ENCODE results near the gene C3orf52.

C3orf52 gene

GRCh38 chr3:112117841-112118571 is 31.8 kb downstream of the C3orf52 start:
- H3K27ac Mint-ChIP-seq = peak overlapping the region; percentile 75
- no peak overlapping the region for H3K4me3 Mint-ChIP-seq
- no peaks in the 10 kb centered on the region for H3K9me3 Mint-ChIP-seq
- H3K36me3 Mint-ChIP-seq (ENCODE audit: low read depth) = no peaks in the 10 kb centered on the region
- H3K27me3 Mint-ChIP-seq = no peaks in the 10 kb centered on the region
- H3K4me1 Mint-ChIP-seq (ENCODE audit: low read depth) = peaks cover 45% of the 10 kb centered on the region
- intact Hi-C loops (cut with micrococcal nuclease) = no loop called here

DNA sequence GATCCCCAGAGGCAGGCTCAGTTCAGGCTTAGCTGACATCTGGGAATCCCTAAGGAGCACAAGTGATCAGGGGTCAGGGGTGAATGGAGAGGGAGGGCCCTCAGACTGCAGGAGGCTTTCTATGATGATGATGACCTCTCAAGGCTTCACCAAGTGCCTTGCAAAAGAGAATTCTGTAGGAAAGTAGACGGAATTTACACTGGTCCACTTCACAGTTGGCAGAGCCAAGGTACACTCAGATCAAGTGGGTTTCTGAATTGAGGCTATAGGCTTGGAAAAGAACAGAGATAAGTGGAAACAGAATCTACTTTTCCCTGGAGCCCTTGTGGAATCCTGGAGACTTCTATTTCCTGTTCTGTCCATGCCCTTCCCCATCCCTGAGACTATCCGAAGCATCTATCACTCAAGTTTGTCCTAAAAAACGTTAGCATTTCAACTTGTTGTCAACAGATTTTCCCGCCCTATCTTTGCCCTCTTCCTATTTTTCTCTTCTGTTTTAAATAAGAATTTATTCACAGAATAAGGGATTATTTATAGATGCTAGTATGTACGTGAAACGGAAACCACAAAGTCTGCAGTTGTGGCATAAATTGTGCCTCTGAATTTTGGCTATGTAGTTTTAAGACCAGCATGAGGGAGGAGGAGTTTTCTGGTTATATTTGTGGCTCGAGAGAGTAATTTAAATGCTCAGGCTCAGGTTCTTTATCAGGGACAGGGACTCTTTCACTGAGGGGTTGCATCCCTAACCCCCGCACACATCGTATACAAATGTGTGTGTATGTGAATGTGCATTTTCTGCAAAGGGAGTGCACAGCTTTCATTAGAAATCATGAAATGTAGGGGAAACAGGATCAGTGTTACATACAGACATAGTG is 34.0 kb downstream of the C3orf52 start:
- Mint-ChIP-seq H3K9me3 (no peaks in the 10 kb centered on the region), H3K4me3 (no peak overlapping the region), H3K27me3 (no peaks in the 10 kb centered on the region), H3K27ac (no peak overlapping the region), H3K36me3 (ENCODE audit: low read depth) (no peaks in the 10 kb centered on the region), H3K4me1 (ENCODE audit: low read depth) (peaks cover 41% of the 10 kb centered on the region)
- intact Hi-C loops (cut with micrococcal nuclease) = no loop called here

DNA sequence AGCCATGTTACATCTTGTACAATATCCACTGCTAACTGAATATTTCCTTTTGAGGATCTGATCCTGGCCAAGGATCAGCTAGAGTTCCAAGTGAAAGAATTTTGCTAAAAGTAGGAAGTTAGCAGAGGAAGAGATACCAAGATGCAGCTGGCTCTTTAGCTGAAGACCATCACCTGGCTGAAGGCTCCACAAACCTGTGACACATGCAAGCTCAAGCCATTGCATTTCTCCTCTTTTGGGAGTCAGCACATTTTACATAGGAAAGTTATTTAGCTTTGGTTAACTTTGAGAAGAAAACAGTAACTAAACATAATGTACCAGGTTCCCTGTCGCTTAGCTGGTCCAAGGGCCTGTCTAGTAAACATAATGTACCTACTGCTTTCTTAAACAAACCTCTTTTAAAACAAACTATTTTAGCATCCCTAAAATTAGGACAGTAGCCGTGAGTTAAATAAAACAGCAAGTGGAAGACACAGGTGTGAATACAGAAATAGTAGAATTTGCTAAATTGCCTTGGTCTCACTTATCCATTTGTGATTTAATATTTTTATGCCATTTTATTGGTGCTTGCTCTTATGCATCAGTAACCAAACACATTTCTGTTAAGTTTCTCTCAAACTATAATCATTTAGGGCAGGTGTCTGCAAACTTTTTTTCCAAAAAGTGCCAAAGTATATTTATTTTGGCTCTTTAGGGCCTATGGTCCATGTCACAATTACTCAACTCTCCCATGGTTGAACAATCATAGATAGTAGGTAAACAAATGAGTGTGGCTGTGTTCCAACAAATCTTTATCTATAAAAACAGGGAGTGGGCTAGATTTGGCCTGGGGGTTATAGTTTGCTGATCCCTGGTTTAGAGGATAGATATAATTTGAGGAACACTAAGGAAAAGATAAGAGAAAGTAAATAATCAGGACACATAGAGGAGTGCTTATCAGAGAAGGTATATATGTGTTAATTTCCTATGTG is 35.7 kb downstream of the C3orf52 start:
- Mint-ChIP-seq H3K4me1 (ENCODE audit: low read depth) (peaks cover 46% of the 10 kb centered on the region), H3K27me3 (no peaks in the 10 kb centered on the region), H3K36me3 (ENCODE audit: low read depth) (no peaks in the 10 kb centered on the region), H3K27ac (no peak overlapping the region), H3K9me3 (no peaks in the 10 kb centered on the region), H3K4me3 (no peak overlapping the region)
- intact Hi-C loops (cut with micrococcal nuclease) = no loop called here

DNA sequence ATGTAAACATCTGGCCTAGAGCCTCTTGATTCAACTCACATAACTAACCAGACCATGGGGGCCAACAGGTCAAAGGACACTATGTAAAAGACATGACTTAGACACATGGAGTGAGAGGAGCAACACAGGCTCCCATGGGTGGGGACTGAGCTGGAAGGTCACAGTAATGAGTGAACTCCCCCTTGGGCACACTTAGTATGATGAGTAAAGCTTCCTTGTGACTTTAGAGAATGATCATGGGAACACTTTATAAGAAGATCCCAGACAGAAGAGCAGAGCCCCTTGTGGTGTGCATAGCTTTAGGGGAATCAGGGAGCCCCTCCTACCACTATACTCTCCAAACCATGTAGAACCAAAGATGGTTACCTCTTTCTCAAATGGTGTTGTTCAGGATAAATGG is 36.7 kb downstream of the C3orf52 start:
- Mint-ChIP-seq H3K27me3 (no peaks in the 10 kb centered on the region), H3K27ac (no peak overlapping the region), H3K4me1 (ENCODE audit: low read depth) (peaks cover 37% of the 10 kb centered on the region), H3K4me3 (no peak overlapping the region), H3K36me3 (ENCODE audit: low read depth) (no peaks in the 10 kb centered on the region), H3K9me3 (no peaks in the 10 kb centered on the region)
- intact Hi-C loops (cut with micrococcal nuclease) = no loop called here

DNA sequence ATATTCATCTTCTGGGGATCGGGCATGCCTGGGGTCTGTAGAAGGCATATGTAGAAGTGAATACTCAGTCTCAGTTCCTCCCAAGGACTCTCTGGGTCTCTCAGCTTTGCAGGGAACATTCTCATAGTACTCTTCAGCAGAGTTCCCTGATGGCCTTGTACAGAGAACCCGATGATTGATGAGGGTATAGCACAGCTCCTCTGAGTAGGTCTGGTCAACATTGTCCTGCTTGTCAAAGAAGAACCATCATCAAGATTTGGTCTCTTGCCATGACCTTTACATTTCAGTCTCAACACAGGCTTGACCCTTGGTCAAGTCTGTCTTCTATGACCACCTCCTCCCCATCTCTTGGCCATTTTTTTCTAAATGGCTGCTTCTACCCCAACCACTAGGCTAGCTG is 37.4 kb downstream of the C3orf52 start:
- no peak overlapping the region for H3K4me3 Mint-ChIP-seq
- H3K4me1 Mint-ChIP-seq (ENCODE audit: low read depth) = peaks cover 32% of the 10 kb centered on the region
- no peaks in the 10 kb centered on the region for H3K9me3 Mint-ChIP-seq
- intact Hi-C loops (cut with micrococcal nuclease) = no loop called here
- no peaks in the 10 kb centered on the region for H3K27me3 Mint-ChIP-seq
- no peaks in the 10 kb centered on the region for H3K36me3 Mint-ChIP-seq (ENCODE audit: low read depth)
- H3K27ac Mint-ChIP-seq = no peak overlapping the region

GRCh38 chr3:112124907-112125607 is 38.9 kb downstream of the C3orf52 start:
- no peaks in the 10 kb centered on the region for H3K36me3 Mint-ChIP-seq (ENCODE audit: low read depth)
- intact Hi-C loops (cut with micrococcal nuclease) = no loop called here
- no peaks in the 10 kb centered on the region for H3K9me3 Mint-ChIP-seq
- no peaks in the 10 kb centered on the region for H3K27me3 Mint-ChIP-seq
- H3K4me1 Mint-ChIP-seq (ENCODE audit: low read depth) = peaks cover 27% of the 10 kb centered on the region
- no peak overlapping the region for H3K27ac Mint-ChIP-seq
- no peak overlapping the region for H3K4me3 Mint-ChIP-seq

DNA sequence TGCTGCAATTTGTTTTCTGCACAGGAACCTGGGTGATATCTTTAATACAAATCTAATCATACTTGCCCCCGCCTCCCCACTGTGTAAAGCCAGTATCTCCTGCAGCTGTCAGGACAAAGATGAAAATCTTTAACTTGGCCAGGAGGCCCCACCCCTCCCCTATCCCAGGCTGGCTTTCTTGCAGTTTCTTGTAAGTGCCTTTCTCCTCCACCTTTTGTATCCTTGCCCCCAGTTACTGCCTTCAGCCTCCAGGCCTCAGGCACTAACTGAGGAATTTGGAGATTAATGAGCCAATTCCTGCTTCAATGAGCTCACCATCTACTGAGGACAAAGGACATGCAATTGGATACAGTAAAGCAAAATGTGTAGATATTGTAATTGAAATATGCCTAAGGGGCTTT is 40.3 kb downstream of the C3orf52 start:
- H3K4me3 Mint-ChIP-seq = no peak overlapping the region
- no peaks in the 10 kb centered on the region for H3K9me3 Mint-ChIP-seq
- peak overlapping the region; percentile 65 for H3K27ac Mint-ChIP-seq
- intact Hi-C loops (cut with micrococcal nuclease) = no loop called here
- H3K36me3 Mint-ChIP-seq (ENCODE audit: low read depth) = no peaks in the 10 kb centered on the region
- H3K4me1 Mint-ChIP-seq (ENCODE audit: low read depth) = peaks cover 20% of the 10 kb centered on the region
- no peaks in the 10 kb centered on the region for H3K27me3 Mint-ChIP-seq

DNA sequence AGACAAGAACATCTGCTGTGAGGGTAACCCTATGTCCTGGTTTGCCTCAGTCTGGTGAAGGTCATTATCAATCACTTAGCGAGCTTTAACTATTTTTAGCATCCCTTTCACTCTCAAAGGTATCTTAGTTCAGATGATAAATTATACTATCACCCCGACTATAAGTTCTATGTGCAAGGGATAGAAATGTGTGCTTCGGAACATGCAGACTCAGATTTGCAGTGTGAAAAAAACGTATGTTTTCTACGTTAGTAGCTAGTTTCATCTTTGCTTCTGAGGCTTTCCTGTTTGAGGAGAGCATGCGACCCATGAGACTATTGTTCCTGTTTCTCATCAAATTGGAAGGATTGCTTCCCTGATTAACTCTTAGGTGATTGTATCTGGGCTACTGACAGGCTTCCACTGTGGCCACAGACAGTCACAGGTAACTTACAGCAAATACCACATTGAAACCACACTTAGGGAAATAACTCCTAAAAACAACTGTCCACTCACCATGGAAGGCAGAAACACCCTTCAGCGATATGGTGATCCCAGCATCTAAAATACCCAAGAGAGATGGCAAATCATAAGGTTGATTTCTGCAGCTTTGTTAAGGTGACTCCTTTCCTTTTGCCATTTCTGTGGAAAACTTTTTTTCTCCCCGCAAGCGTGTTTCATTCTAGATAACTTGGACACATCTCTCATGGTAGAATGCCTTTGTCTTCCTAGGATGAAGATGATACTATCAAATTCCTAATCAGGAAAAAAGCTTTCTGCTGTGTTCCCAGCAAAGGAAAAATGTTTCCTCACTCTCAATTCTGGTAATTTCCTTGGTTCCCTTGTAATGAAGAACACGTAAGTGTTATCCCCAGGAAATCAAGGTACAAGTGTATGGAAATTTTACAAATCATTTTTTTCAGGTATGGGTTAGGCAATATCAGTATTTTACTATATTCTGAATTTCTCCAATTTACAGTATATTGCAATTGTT is 41.6 kb downstream of the C3orf52 start:
- no peaks in the 10 kb centered on the region for H3K27me3 Mint-ChIP-seq
- H3K9me3 Mint-ChIP-seq = no peaks in the 10 kb centered on the region
- intact Hi-C loops (cut with micrococcal nuclease) = no loop called here
- no peak overlapping the region for H3K4me3 Mint-ChIP-seq
- H3K36me3 Mint-ChIP-seq (ENCODE audit: low read depth) = no peaks in the 10 kb centered on the region
- no peak overlapping the region for H3K27ac Mint-ChIP-seq
- H3K4me1 Mint-ChIP-seq (ENCODE audit: low read depth) = peaks cover 22% of the 10 kb centered on the region

DNA sequence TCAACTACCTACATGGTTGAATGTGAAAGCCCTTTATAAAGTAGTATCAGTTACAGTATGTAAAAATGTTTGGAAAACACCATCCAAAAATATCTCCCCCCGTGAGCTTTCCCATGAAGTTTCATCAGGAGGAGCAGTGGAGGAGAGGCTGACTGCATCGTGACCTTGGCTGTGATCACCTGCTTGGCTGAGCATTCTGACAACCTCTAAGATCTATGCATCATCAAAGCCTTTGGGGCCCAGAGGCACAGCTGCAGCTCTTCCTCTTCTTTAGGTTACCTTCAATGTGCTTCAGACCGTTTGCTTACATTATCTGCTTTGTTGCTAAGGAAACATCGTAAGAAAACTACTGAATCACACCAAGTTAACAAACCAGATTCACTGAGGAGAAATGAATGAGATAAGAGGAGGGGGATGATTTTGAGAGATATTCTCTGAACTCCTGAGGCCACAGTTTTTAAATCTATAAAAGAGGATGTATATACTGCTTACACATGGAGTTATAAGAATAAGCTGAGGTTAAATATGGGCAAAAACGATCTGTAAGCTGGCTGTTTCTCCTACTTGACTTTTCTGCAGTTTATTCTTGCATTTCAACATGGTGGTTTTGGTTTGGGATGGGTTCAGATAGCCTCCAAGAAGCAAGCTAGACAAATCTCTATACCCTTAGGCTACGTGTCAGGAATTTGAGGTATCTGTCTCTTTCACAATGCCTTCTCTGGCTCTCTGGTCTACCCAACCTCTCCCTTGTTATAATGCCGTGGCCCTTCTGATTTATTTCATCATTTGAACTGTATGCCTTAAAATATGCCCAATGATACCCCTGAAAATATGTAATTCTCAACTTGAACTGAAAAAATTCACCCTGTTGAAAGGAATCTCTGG is 42.9 kb downstream of the C3orf52 start:
- peaks cover 34% of the 10 kb centered on the region for H3K4me1 Mint-ChIP-seq (ENCODE audit: low read depth)
- intact Hi-C loops (cut with micrococcal nuclease) = no loop called here
- H3K36me3 Mint-ChIP-seq (ENCODE audit: low read depth) = no peaks in the 10 kb centered on the region
- no peaks in the 10 kb centered on the region for H3K9me3 Mint-ChIP-seq
- H3K4me3 Mint-ChIP-seq = no peak overlapping the region
- no peaks in the 10 kb centered on the region for H3K27me3 Mint-ChIP-seq
- peak overlapping the region; percentile 31 for H3K27ac Mint-ChIP-seq

GRCh38 chr3:112129925-112130637 is 43.9 kb downstream of the C3orf52 start:
- Mint-ChIP-seq H3K27ac (no peak overlapping the region), H3K4me1 (ENCODE audit: low read depth) (peaks cover 36% of the 10 kb centered on the region), H3K36me3 (ENCODE audit: low read depth) (no peaks in the 10 kb centered on the region), H3K27me3 (no peaks in the 10 kb centered on the region), H3K9me3 (no peaks in the 10 kb centered on the region), H3K4me3 (no peak overlapping the region)
- intact Hi-C loops (cut with micrococcal nuclease) = no loop called here

GRCh38 chr3:112130638-112130993 is 44.4 kb downstream of the C3orf52 start:
- Mint-ChIP-seq H3K4me3 (no peak overlapping the region), H3K4me1 (ENCODE audit: low read depth) (peaks cover 36% of the 10 kb centered on the region), H3K36me3 (ENCODE audit: low read depth) (no peaks in the 10 kb centered on the region), H3K27ac (no peak overlapping the region), H3K27me3 (no peaks in the 10 kb centered on the region), H3K9me3 (no peaks in the 10 kb centered on the region)
- intact Hi-C loops (cut with micrococcal nuclease) = no loop called here
